Testis (tissue), 3 donors: ENCODE data around the gene ABCF2. TPM values are rescaled to one million over a fixed set of nuclear protein-coding genes. Genes with fewer than 3 reads are reported as not detected.

Experiments used
- DNase-seq: peaks from one replicate; pipeline ENCODE4 v3.0.0-alpha.2; 2019
- H3K27ac ChIP-seq, 2 donors: fragments of 200-600 bp; sonication (generic); one replicate each; pipeline ENCODE4 v1.5.1; 2019
- H3K27me3 ChIP-seq: fragments of 200-600 bp; sonication (generic); one replicate; pipeline ENCODE4 v1.5.1; 2019
- H3K36me3 ChIP-seq: fragments of 200-600 bp; sonication (generic); one replicate; pipeline ENCODE4 v1.5.1; 2017; ENCODE audit warnings: low read depth; ENCODE audit errors: missing control alignments
- H3K4me1 ChIP-seq: fragments of 200-600 bp; sonication (generic); one replicate; pipeline ENCODE4 v1.5.1; 2019
- H3K4me3 ChIP-seq, 2 donors: fragments of 200-600 bp; sonication (generic); one replicate each; pipeline ENCODE4 v1.5.1; 2017 to 2019
- H3K9me3 ChIP-seq: fragments of 200-600 bp; sonication (generic); one replicate; pipeline ENCODE4 v1.5.1; 2017
- POLR2A ChIP-seq: fragments of 450-650 bp; IDR thresholded peaks from one replicate; pipeline ENCODE4 v1.6.1; 2017; ENCODE audit warnings: antibody characterized with exemption, mild to moderate bottlenecking, moderate library complexity
- WGBS, 2 donors: methylation state at CpG; one replicate each; pipeline ENCODE4 v1.1.5; 2018; 5-methylcytosine and 5-hydroxymethylcytosine counted together
- intact Hi-C: fragments of 100-400 bp; cut with DNase I; formaldehyde crosslinking; loops from one replicate; pipeline ENCODE4 v1.15.1; 2023; ENCODE audit warnings: low total_unique reads
- polyA plus RNA-seq: library from polyadenylated mRNA; stranded (reverse); fragments of 350-450 nt; fragmentation: Illumina TruSeq; extraction: RNeasy Lipid Tissue Mini Kit (QIAGEN cat#74804); gene quantifications from one replicate; pipeline ENCODE4 v1.2.3, GENCODE V29; 2014; ENCODE audit warnings: low read depth, low replicate concordance; ENCODE audit not compliant: insufficient read depth
- total RNA-seq, 2 donors: library from RNA; depleted of rRNA; stranded (reverse); fragments of >200 nt; gene quantifications; one replicate each; pipeline ENCODE4 v1.2.3, GENCODE V29; 2016
- TF ChIP-seq, protein P1 (sequence below), 3 experiments: fragments of 450-650 bp in 2 of 3; fragments of 200-600 bp in 1 of 3; sonication (generic) in 1 of 3; IDR thresholded peaks; one replicate each; pipeline ENCODE4 v1.5.1; 2016 to 2019; ENCODE audit warnings: antibody characterized with exemption in 3 of 3, mild to moderate bottlenecking in 2 of 3, moderate library complexity in 1 of 3

The ABCF2 gene
- total and polyA plus RNA-seq, 3 donors from 2014 or later, result 44.4 to 54.3 (median 49.4) TPM

- WGBS, 2 donors, result 74 to 84% methylated on average over 14 to 44 of the region's 44 CpGs
- DNase-seq, result no peak
- no peak overlapping the region for H3K4me3 ChIP-seq
- peaks cover 9% of the 10 kb centered on the region for H3K4me1 ChIP-seq
- H3K27ac ChIP-seq, result no peak overlapping the region
- TF ChIP-seq, protein P1, sequence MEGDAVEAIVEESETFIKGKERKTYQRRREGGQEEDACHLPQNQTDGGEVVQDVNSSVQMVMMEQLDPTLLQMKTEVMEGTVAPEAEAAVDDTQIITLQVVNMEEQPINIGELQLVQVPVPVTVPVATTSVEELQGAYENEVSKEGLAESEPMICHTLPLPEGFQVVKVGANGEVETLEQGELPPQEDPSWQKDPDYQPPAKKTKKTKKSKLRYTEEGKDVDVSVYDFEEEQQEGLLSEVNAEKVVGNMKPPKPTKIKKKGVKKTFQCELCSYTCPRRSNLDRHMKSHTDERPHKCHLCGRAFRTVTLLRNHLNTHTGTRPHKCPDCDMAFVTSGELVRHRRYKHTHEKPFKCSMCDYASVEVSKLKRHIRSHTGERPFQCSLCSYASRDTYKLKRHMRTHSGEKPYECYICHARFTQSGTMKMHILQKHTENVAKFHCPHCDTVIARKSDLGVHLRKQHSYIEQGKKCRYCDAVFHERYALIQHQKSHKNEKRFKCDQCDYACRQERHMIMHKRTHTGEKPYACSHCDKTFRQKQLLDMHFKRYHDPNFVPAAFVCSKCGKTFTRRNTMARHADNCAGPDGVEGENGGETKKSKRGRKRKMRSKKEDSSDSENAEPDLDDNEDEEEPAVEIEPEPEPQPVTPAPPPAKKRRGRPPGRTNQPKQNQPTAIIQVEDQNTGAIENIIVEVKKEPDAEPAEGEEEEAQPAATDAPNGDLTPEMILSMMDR (IDR thresholded peaks at IDR 0.05), result no peak
- no peak for TF ChIP-seq POLR2A
- no peaks in the 10 kb centered on the region for H3K9me3 ChIP-seq
- intact Hi-C loops, result no loop called here
- no peaks in the 10 kb centered on the region for H3K36me3 ChIP-seq
- H3K27me3 ChIP-seq, result no peaks in the 10 kb centered on the region
Measured at GRCh38 chr7:151237244-151238189, 10.5 kb upstream of the ABCF2 start.

DNA sequence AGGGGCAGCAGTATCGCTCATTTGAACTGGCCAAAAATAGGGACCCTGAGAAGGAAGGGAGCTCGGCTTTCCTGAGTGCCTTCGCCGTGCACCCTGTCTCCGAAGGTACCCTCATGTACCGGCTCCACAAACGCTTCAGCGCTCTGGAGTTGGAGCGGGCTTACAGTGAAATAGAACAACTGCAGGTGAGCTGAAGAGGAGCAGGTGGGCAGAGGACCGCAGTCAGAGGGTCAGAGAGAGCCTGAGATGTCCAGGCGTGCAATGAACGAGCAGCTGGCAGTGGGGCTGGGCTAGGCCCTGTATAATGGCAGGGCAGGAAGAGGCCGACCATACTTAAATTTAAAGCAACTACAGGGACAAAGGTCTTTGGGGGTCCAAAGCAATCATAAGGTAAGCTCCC is 9.4 kb upstream of the ABCF2 start:
- intact Hi-C loops, result no loop called here
- H3K4me3 ChIP-seq, result no peak overlapping the region
- no peaks in the 10 kb centered on the region for H3K9me3 ChIP-seq
- peaks cover 14% of the 10 kb centered on the region for H3K4me1 ChIP-seq
- 81 to 85% methylated on average over 13 of the region's 13 CpGs for WGBS, 2 donors
- no peak overlapping the region for H3K27ac ChIP-seq
- H3K27me3 ChIP-seq, result no peaks in the 10 kb centered on the region
- H3K36me3 ChIP-seq, result no peaks in the 10 kb centered on the region
- no peak for TF ChIP-seq POLR2A
- TF ChIP-seq, protein P1 (IDR thresholded peaks at IDR 0.05), result no peak
- DNase-seq, result no peak

GRCh38 chr7:151235091-151235787 is 8.2 kb upstream of the ABCF2 start:
- no peak overlapping the region for H3K4me3 ChIP-seq
- TF ChIP-seq, protein P1 (IDR thresholded peaks at IDR 0.05), result no peak
- no peaks in the 10 kb centered on the region for H3K27me3 ChIP-seq
- H3K4me1 ChIP-seq, result peaks cover 15% of the 10 kb centered on the region
- H3K27ac ChIP-seq, result no peak overlapping the region
- intact Hi-C loops, result no loop called here
- 86 to 90% methylated on average over 17 to 28 of the region's 28 CpGs for WGBS, 2 donors
- no peaks in the 10 kb centered on the region for H3K9me3 ChIP-seq
- no peaks in the 10 kb centered on the region for H3K36me3 ChIP-seq
- DNase-seq, result no peak

DNA sequence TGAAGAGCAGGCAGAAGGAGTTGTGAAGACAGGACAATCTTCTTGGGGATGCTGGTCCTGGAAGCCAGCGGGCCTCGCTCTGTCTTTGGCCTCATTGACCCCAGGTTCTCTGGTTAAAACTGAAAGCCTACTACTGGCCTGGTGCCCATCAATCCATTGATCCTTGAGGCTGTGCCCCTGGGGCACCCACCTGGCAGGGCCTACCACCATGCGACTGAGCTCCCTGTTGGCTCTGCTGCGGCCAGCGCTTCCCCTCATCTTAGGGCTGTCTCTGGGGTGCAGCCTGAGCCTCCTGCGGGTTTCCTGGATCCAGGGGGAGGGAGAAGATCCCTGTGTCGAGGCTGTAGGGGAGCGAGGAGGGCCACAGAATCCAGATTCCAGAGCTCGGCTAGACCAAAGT is 6.8 kb upstream of the ABCF2 start:
- DNase-seq, result no peak
- intact Hi-C loops, result no loop called here
- 52 to 71% methylated on average over 5 to 9 of the region's 9 CpGs for WGBS, 2 donors
- H3K9me3 ChIP-seq, result no peaks in the 10 kb centered on the region
- H3K36me3 ChIP-seq, result no peaks in the 10 kb centered on the region
- H3K27ac ChIP-seq, result no peak overlapping the region
- H3K27me3 ChIP-seq, result no peaks in the 10 kb centered on the region
- TF ChIP-seq, protein P1 (IDR thresholded peaks at IDR 0.05), result no peak
- no peak for TF ChIP-seq POLR2A
- H3K4me3 ChIP-seq, result peak overlapping the region in 1 of 2 donors; percentile 99
- peaks cover 15% of the 10 kb centered on the region for H3K4me1 ChIP-seq
